Activated CD8-positive, alpha-beta memory T cell treated with anti-CD3 and anti-CD28 coated beads for 1 hour (primary cell): Measurements from ENCODE around the gene ZNF750.

Source experiments
- DNase-seq, 2 donors: peaks; one replicate each; pipeline ENCODE4 v3.0.0-alpha.2; 2020; ENCODE audit warnings: low read depth in 1 of 2; ENCODE audit errors: extremely low read depth in 1 of 2

Gene ZNF750

DNA sequence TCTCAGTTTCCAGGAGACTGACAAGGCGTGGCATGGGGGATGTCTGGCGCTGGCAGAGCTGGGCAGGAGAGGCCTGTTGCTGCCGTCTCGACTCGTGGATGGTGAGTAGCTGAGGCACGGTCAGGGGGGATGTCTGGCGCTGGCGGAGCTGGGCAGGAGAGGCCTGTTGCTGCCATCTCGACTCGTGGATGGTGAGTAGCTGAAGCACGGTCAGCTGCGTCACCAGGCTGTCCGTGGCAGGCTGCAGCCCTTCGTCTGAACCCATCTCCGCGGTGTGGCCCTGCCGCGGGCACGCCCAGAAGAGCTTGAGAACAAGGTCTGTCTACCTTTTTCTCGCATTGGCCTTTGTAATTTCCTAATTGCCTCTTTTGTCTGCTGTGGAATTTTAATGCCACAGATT, 25.0 kb downstream of the ZNF750 start:
- no peak for DNase-seq

DNA sequence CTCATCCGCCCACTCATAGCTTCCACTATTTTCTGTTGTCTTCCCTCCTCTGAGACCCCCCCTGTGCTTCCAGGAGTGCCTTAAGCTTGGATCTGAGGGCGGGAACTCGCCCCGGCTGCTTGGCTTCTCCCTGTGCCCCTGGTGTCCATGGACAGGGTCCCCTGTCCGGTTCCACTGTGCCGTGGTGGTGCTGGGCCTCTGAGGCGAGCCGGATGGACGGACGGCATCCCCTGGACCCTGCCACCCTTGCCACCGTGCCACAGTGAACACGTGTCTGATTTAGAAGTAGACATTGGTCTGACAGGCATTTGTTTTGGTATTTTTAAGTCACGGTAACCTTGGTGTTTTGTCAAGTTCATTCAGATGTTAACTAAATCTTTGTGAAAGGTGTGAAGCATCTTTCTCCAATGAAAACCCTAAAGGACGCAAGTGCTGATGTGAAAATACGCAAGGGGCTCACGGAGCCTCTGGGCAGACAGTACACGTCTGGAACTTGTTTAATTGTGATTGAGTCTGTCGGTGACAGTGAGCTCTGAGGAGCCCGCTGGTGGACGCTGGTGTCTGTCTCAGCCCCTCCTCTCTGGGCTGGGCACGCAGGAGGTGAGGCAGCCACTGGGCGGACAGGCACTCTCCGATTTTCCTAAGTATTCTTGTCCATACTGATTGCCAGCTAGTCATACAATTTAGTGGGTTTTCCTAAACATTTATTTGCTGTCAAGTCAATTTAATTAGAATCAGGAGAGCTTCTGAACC, 26.3 kb downstream of the ZNF750 start:
- no peak for DNase-seq

DNA sequence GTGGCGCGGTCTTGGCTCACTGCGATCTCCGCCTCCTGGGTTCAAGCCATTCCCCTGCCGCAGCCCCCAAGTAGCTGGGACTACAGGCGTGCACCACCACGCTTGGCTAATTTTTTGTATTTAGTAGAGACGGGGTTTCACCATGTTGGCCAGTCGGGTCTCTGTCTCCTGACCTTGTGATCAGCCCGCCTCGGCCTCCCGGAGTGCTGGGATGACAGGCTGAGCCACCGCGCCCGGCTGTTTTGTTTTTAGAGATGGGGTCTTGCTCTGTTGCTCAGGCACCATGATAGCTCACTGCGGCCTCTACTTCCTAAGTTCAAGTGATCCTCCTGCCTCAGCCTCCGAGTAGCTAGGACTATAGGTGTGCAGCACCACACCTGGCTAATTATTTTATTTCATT, 27.2 kb downstream of the ZNF750 start:
- no peak for DNase-seq

DNA sequence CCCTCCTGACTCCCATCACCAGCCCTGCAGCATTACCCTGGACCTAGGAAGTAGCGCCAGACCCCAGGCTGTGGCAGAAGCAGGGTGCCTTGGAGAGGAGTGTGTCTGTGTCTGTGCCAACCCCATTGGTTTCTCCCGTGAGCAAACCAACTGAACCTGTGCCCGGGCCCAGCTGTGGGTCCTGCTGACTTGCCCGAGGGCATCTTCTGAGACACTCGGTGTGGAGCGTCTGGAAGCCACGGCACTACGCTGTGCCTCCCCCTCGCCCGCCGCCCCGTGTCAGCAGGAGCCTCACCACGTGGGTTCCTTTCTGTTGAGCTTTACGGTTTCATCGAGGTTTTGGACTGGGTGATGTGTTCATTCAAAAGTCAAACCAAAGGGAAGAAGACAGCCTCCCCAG, 27.8 kb downstream of the ZNF750 start:
- no peak for DNase-seq

DNA sequence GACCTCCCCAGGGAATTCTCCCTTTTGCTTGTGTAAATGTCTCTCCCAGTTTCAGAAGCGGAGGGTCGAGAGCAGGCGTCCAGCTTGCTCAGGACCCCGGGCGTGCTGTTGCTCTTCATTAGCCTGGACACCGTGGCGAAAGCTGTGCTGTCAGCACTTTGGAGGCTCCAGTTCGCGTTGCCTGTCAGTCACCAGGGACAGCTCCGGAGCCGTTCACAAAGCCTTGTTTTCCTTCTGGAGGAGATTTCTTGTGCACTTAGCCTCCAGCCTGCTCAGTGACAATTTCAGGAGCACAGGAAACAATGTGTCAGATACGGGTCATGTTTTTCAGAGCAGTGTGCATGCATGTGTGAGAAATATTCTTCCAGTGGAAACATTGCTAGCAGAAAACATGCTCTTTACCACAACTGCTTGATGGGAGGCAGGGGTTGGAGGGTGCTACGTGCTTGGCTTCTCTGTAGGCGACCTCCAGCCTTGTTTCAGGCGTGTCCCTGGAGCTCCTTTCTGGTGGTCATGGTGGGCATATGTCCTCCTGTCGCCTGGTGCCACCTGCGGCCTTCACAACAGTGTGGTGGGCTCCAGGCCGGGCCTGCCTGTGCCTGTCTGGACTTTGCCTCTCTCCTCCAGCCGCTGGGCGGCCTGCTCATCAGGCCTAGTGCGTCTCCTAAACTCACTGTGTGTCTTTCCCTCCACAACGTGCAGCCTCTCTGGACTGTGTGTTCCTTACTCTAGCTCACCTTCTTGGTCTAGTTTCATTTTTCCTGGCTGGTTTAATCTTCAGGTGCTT, 29.0 kb downstream of the ZNF750 start:
- DNase-seq = no peak

DNA sequence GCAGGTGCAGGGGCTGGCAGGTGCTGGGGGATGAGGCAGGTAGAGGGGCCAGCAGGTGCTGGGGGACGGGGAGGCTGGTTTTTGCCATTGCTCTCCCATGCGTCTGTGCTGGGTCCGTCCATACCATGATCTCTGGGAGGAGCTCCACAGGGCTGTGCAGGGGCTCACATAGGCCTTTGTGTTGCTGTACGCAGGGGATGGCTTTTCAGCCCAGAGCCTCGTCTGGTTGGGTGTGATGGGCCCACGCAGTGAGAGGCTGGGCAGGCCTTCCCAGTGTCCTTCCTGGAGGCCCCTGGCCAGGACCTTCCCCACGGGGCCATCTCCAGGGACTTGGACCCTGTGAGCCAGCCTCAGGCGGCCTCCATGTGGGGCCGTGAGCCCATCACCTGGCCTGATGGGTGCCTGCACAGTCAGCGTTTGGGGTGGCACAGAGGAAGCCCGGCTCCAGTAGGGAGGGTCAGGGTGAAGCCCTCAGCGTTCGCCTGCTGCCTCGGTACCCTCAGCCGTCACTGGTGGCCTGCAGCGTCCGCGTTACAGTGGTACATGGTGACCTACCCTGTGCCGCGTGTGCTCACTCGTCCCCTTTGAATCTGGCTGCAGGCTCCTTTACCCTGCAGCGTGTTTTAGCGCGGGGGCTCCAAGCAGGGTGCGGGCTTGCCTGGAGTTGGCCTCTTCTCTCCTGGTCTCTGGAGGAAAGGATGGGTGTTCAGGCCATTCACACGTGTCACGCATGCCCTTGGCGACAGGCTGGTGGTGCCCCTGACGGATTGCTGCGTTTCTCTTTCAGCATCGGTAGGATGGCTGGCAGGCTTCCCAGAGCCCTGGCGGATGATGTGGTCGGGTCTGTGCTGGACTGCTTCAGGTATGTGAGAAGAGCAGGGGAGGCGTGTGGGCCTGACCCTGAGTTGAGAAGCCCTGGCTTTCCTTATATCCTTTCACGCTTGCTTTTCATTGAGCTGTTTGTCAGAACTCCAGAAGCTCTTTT, 30.6 kb downstream of the ZNF750 start:
- no peak for DNase-seq

DNA sequence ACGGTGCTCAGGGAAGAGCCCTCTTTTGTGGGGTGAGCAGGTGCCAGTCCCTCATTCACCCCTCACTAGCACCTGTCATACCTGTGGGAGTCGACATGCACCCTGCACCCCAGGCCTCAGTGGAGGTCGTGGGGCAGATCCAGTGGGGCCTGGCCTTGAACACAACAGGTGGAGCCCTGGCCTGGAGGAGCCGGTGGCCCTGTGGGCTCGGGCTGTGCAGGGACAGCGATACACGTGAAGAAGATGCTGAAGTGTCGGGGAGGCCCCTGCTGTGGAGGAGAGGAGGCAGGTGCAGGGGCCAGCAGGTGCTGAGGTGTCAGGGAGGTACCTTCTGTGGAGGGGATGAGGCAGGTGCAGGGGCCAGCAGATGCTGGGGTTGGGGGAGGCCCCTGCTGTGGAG, 31.8 kb downstream of the ZNF750 start:
- DNase-seq = no peak

DNA sequence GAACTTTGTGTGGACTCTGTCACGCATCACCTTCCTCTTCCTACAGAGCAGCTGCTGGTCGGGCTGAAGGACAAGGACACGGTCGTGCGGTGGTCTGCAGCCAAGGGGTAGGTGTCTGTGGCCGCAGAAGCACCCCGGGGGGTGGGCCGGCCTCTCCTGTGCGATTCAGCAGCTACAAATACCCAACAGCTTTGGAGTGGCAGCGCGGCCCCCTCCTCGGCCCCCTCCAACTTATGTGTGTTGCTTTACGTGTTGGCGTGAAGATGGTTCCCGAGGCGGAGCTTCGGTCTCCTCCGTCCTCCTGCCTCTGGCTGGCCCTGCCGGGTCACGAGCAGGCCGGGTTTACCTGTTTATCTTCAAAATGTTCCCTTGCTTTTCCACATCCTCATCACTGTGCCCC, 32.3 kb downstream of the ZNF750 start:
- no peak for DNase-seq

DNA sequence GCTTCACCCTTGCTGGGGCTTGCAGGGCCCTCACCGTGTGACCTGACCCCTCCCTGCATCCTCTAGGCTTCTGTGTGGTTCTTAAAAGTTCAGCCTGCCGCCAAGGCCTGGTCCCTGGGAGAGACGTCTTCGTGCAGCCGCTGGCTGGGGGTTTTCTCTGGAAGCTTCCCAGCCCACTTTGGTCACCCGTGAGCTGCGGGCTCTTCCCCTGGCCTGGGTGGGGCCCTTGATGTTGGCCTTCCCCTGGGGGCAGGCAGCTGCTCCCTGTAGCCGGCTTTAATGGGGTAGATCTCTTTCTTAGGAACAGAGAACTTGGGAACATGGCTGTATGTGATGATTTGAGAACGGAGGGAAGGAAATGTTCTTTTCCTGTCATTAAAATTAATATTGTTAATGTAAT, 32.7 kb downstream of the ZNF750 start:
- DNase-seq = no peak

DNA sequence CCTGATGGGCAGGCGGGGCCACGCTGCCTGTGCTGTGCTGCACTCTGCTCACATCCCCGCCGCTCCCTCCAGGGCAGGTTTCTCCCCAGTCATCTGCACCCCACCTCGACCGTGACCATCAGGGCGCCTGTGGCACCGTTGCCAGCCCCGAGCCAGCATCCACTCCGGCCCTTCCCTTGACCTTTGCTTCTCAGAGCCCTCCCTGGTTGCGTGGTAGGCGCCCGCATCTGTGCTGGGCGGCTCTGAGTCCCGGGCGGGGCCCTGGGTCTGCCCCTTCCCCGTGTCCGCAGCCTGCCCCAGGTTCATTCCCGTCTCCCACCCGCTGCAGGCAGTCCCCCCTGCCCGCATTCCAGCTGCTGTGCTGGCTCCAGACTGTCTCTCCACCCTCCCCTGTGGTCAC, 33.2 kb downstream of the ZNF750 start:
- DNase-seq = no peak

DNA sequence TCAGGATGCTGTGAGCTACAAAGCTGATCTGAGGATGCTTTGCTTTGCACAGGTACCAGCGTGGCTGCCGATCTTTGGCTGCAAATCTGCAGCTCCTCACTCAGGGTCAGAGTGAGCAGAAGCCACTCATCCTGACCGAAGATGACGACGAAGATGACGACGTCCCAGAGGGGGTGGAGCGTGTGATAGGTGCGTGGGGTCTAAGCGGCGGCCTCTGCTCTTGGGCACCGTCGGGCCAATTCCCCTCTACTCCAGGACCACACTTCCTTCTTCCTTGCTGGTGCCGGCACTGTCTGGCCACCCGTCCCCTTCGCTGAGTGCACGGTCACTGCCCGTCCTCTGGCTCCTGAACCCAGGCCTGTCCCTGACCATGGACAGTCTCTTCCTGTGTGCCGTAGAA, 34.0 kb downstream of the ZNF750 start:
- no peak for DNase-seq

DNA sequence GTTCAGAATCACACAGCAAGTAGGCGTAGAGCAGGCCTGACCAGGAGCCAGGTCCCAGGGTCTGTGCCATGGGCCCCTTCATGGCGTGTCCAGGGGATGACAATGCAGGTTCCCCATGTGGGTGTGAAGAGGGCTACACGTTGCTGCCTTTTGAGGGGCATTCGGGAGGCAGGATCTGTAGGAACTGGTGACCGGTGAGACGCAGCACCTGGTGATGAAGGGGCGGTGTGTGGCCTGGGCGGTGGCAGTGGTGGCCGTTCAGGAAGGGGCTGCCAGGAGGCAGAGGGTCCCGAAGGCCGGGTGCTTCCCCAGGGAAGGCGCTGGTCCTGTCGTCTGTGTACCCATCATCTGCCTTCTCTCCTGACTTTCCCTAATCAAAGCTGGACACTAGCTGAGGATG, 34.6 kb downstream of the ZNF750 start:
- DNase-seq = no peak

DNA sequence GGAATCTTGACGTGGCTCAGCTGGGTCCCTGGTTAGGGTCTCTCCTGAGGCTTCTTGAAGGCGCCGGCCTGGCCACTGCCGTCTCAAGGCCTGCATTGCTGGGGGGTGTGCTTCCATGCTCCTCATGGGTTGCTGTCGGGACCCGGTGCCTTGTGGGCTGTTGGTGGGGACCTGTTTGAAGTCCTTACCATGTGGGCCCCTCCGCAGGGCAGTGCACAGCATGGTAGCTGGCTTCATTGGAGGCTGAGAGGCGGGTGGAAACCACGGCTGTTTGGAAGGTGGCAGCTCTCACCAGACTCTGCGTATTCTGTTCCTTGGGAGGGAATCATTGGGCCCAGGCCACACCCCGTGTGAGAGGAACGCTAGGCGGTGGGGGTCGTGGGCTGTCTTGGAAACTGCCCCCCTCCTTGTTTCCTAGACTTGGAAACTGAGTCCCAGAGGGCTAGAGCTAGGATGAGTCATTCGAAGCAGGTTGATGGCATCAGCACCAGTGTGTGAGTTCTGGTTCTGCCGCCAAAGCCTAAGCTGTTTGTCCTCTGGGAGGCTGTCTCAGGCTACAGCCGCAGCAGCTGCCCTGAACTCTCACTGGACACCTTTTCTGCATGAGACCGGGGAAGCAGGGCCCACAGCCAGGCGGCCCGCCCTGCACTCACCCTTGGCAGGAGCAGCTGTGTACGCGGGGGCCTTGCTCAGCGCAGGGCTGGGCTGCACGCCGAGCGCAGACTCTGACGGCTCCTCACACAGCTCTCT, 35.2 kb downstream of the ZNF750 start:
- no peak for DNase-seq

DNA sequence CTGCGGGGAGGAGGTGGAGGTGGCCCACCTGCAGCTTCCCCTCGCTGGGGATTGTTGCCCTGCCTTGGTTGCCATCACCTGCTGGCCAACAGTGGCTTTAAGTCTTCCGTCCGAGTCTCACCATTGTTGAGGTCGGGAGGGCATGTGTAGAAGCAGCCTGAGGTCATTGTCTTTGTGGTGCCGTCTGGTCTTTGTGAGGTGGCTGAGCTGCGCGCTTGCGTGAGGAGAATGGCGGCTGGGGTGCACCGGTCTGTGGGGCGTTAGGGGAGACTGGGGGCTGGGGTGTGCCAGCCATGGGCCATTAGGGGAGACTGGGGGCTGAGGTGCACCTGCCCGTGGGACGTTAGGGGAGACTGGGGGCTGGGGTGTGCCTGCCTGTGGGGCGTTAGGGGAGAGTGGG, 36.2 kb downstream of the ZNF750 start:
- no peak for DNase-seq

DNA sequence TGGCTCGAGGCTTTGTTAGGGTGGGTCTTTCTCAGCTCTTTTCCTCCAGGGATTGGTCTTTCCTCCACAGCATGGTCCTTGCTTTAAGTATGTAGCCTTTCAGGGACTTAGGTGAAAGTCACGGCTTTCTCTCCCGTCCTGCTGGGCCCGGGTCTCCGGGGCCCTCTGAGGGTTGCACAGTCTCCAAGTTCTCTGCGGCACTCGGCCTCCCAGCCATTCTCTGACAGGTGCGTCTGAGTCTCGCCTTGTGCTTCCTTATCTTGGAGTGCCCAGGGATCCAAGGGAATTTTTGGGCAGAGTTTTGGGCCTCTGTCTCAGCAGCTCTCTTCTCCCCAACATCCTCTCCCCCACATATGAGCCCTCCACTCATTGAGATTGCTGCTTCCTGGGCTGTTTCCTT, 36.6 kb downstream of the ZNF750 start:
- DNase-seq = no peak

DNA sequence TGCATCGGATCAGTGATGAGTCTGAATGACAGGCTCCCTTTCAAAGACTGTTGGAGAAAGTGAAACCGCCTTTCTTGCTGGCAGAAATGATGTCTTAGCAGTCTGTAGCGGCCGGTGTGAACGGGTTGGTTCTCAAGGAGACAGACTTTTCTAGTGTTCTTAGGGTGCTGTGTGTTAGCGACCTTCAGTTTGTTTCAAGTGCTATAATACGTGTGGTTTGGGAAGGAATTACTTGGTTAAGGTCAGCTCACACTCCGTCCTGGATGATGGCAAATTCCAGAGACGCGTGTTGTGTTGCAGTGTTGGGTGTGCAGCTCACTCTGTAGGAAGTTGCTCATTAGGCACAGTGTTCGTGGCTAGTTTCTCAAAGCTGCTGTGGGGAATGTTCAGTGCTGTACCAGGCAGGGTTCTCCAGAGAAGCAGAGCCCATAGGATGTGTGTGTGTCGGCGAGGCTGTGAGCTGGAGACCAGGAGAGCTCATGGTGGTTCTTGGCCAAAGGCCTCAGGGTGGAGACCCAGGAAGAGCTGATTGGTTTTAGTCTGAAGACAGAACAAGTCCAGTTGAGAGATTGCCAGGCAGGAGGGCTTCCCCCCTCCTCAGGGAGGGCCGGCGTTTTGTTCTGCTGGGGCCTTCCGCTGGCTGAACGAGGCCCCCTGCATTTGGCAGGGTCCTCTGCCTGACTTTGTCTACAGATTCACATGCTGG, 37.6 kb downstream of the ZNF750 start:
- DNase-seq = no peak

DNA sequence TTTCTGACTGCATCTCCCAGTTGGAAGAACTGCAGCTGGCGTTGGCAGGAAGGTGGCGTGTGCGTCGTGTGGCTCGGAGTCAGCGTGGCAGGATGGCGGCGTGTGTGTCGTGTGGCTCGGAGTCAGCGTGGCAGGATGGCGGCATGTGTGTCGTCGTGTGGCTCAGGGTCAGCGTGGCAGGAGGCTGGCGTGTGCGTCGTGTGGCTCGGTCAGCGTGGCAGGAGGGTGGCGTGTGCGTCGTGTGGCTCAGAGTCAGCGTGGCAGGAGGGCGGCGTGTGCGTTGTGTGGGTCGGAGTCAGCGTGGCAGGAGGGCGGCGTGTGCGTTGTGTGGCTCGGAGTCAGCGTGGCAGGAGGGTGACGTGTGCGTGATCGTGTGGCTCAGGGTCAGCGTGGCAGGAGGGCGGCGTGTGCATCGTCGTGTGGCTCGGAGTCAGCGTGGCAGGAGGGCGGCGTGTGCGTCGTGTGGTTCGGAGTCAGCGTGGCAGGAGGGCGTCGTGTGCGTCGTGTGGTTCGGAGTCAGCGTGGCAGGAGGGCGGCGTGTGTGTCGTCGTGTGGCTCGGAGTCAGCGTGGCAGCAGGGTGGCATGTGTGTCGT, 38.3 kb downstream of the ZNF750 start:
- no peak for DNase-seq

DNA sequence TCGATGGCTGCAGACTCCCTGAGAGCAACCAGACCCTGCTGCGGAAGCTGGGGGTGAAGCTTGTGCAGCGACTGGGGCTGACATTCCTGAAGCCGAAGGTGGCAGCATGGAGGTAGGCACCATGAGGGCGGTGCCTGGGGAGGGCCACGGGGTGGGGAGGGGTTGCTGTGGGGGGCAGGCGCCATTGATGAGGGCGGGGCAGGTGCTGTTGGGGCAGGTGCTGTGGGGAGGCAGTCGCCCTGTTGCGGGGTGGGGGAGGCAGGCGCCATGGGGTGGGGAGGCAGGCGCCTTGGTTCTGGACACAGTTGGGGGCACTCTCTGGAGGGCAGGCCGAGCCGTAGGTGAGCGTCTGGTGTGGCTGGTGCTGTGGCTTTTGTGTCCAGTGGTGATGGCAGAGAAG, 38.9 kb downstream of the ZNF750 start:
- DNase-seq = no peak

DNA sequence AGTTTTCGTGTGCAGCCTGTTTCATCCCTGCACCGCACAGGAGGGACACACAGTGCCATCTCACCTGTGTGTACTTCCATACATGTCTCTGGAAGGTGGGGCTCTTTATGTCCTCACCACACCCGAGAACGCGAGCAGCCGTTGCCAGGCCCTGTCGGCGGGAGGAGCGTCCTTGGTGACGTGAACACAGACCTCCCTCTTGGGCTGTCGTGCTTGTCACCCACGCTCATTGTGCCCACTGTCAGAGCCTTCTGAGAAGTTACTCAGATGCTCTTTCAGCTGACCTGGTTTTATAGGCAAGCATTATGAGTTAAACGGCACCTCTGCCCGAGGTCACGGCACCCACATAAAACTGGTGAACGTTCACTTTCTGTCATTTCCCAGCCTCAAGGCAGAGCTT, 40.2 kb downstream of the ZNF750 start:
- DNase-seq = no peak

DNA sequence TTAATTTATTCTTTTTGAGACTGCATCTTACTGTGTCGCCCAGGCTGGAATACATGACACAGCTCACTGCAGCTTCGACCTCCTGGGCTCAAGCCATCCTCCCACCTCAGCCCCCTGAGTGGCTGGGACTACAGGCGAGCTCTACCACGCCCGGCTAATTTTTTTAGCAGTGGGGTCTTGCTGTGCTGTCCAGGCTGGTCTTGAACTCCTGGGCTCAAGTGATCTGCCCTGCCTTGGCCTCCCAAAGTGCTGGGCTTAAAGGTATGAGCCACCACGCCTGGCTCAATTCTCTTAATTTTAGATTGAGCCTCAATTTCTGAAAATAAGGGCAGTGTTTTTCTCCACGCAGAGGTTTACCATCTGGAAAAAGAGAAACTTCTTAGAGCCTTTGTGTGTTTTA, 41.1 kb downstream of the ZNF750 start:
- DNase-seq = no peak
